Prostate gland (tissue), 2 donors: ENCODE results near the gene FGF1.

ENCODE experiments used
- POLR2A ChIP-seq: fragments of 450-650 bp; IDR thresholded peaks from one replicate; pipeline ENCODE4 v1.6.1; 2016; ENCODE audit warnings: antibody characterized with exemption, mild to moderate bottlenecking
- TF ChIP-seq, protein P1 (sequence below), 4 experiments: fragments of 200-600 bp in 2 of 4; fragments of 450-650 bp in 2 of 4; sonication (generic) in 2 of 4; IDR thresholded peaks; 1 replicate in 3 of 4; 2 replicates in 1 of 4; pipeline ENCODE4 v1.5.1; 2016 to 2019; ENCODE audit warnings: antibody characterized with exemption in 4 of 4, mild to moderate bottlenecking in 2 of 4, moderate library complexity in 2 of 4

DNA sequence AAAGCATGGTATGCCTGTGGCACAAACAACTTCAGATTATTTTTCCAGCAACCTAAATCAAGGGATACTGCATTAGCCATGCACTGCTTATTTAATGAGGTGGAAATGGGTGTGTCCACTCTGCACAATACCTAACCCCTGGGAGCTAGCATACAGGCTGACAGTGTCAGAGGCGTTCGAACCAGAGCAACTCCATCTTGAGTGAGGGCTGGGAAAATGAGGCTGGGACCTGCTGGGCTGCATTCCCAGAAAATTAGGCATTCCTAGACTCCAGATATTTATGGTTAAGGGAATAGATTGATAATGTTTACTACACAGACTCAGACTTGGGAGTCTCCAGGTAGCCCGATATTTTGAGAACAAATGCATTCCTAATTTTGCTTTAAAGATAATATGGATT is 2.8 kb downstream of the FGF1 start:
- TF ChIP-seq, protein P1, sequence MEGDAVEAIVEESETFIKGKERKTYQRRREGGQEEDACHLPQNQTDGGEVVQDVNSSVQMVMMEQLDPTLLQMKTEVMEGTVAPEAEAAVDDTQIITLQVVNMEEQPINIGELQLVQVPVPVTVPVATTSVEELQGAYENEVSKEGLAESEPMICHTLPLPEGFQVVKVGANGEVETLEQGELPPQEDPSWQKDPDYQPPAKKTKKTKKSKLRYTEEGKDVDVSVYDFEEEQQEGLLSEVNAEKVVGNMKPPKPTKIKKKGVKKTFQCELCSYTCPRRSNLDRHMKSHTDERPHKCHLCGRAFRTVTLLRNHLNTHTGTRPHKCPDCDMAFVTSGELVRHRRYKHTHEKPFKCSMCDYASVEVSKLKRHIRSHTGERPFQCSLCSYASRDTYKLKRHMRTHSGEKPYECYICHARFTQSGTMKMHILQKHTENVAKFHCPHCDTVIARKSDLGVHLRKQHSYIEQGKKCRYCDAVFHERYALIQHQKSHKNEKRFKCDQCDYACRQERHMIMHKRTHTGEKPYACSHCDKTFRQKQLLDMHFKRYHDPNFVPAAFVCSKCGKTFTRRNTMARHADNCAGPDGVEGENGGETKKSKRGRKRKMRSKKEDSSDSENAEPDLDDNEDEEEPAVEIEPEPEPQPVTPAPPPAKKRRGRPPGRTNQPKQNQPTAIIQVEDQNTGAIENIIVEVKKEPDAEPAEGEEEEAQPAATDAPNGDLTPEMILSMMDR (IDR thresholded peaks at IDR 0.05) = no peak
- TF ChIP-seq POLR2A = no peak
